H1 (cell line): ENCODE results near the gene DPH5. TPM values are rescaled to one million over a fixed set of nuclear protein-coding genes. Genes with fewer than 3 reads are reported as not detected.

Source experiments
- CBX5 ChIP-seq: fragments of 300-800, 300-1000 bp; sonication (generic); IDR thresholded peaks from 2 replicates; pipeline ENCODE4 v1.7.1; 2016; ENCODE audit warnings: antibody characterized with exemption, low read length, low read depth
- CBX8 ChIP-seq: fragments of 300-800, 300-1000 bp; sonication (generic); IDR thresholded peaks from 2 replicates; pipeline ENCODE4 v1.7.1; 2016; ENCODE audit warnings: low read depth, low read length, borderline replicate concordance
- CREB1 ChIP-seq: IDR thresholded peaks from 2 replicates; pipeline ENCODE4 v1.6.1; 2012; ENCODE audit warnings: inconsistent platforms
- HDAC2 ChIP-seq, 2 experiments: fragments of 300-600 bp in 1 of 2; sonication (generic) in 1 of 2; IDR thresholded peaks; 2 replicates each; pipeline ENCODE4 v1.6.1; 2011 to 2012; ENCODE audit warnings: low read depth in 2 of 2, low read length in 2 of 2, mild to moderate bottlenecking in 2 of 2, moderate library complexity in 2 of 2, borderline replicate concordance in 1 of 2, inconsistent platforms in 1 of 2
- polyA plus RNA-seq, 7 experiments: library from polyadenylated mRNA; depleted of rRNA in 3 of 7; stranded (reverse) in 5 of 7; unstranded in 2 of 7; fragments of >200 nt in 5 of 7; fragments of 200-250 nt in 2 of 7; gene quantifications; 1 replicate in 5 of 7; 2 replicates in 1 of 7; 4 replicates in 1 of 7; pipeline versions ENCODE4 v1.2.1 to v1.2.3, GENCODE V29; 2011 to 2013; ENCODE audit warnings: missing spikeins in 2 of 7, mixed read lengths in 2 of 7
- total RNA-seq: library from RNA; stranded (reverse); fragmentation: NEBNext Ultra II Directional; extraction: Animal tissue kit (Norgen Biotek cat#: 25700); gene quantifications from 2 replicates; pipeline ENCODE4 v1.2.1, GENCODE V29; 2021
- TF ChIP-seq, protein P1 (sequence below): IDR thresholded peaks from 2 replicates; pipeline ENCODE4 v1.6.1; 2012; ENCODE audit warnings: low read length, inconsistent platforms

DPH5 gene
- total and polyA plus RNA-seq, 2 of the 8 experiments (the other 6 are each of a cell fraction or from before 2014, with no cell fraction given), result 67.7 to 106 TPM

DNA sequence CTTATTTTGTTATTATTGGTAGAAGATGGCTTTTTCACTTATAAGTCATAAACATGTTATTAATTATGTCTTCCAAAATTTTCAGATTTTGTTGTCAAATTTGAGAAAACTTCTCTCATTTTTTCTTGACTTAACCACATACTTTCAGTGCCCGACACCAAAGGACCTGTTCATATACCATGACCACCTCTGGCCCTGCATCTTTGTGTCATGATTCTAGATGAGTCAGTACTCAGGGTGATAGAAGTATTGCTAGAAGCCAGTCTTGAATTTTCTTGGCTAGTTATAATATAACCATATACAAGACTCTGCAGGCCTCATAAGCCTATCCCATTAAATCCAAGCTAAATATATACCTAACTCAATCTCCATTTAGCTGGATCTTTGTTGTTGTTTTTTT, 35.4 kb upstream of the DPH5 start (continued):
- TF ChIP-seq, protein P1, sequence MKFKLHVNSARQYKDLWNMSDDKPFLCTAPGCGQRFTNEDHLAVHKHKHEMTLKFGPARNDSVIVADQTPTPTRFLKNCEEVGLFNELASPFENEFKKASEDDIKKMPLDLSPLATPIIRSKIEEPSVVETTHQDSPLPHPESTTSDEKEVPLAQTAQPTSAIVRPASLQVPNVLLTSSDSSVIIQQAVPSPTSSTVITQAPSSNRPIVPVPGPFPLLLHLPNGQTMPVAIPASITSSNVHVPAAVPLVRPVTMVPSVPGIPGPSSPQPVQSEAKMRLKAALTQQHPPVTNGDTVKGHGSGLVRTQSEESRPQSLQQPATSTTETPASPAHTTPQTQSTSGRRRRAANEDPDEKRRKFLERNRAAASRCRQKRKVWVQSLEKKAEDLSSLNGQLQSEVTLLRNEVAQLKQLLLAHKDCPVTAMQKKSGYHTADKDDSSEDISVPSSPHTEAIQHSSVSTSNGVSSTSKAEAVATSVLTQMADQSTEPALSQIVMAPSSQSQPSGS, result no peak
- TF ChIP-seq CBX5 (no peak), CREB1 (no peak), HDAC2 (IDR thresholded peaks at IDR 0.05; ENCODE audit: borderline replicate concordance in 1 of 2, low read depth in 2 of 2, low read length in 2 of 2) (no peak), CBX8 (no peak)
